ENCODE data around the gene CGB7.

GRCh38 chr19:49020342-49020741 lies 37.2 kb downstream of the CGB7 start:
- TF ChIP-seq POLR2AphosphoS5 (IDR thresholded peaks at IDR 0.05; ENCODE audit: low read depth, low read length), result no peak
- no peak for TF ChIP-seq SPI1 (IDR thresholded peaks at IDR 0.05; ENCODE audit: low read depth, low read length)
- no peak for TF ChIP-seq TAF1 (IDR thresholded peaks at IDR 0.05; ENCODE audit: low read depth, low read length)
- TF ChIP-seq POLR2A (IDR thresholded peaks at IDR 0.05; ENCODE audit: low read depth, low read length), result no peak
- no peak for TF ChIP-seq POU2F2 (IDR thresholded peaks at IDR 0.05; ENCODE audit: low read depth, low read length)
- no peak for TF ChIP-seq PAX5 (IDR thresholded peaks at IDR 0.05; ENCODE audit: insufficient read depth, low read length, severe bottlenecking)
